ENCODE measurements around the gene CCSER2.
A peak's percentile ranks its signal among the peaks of the same experiment; 100 is the strongest.

Gene CCSER2

DNA sequence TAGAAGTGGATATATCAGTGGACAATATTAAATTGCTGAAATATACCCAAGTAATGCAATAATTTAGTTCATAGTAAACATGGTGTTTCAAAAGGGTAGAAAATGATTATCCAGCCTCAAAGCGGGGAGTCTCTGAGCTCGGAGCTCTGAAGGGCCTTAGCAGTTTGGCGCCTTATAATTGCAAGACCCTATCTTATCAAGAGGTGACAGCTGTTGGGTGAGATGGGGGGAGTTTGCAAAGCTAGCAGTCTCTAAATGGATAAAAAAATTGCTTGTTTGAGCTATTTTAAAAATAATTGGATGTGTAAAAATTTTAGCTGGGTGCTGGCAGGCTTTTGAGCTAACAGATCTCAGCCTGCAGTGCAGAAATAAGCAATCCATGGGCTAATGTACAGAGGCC, 219.2 kb downstream of the CCSER2 start:
- ATAC-seq: no peak

GRCh38 chr10:84548869-84549268, 220.5 kb downstream of the CCSER2 start:
- TF ChIP-seq, protein P1, sequence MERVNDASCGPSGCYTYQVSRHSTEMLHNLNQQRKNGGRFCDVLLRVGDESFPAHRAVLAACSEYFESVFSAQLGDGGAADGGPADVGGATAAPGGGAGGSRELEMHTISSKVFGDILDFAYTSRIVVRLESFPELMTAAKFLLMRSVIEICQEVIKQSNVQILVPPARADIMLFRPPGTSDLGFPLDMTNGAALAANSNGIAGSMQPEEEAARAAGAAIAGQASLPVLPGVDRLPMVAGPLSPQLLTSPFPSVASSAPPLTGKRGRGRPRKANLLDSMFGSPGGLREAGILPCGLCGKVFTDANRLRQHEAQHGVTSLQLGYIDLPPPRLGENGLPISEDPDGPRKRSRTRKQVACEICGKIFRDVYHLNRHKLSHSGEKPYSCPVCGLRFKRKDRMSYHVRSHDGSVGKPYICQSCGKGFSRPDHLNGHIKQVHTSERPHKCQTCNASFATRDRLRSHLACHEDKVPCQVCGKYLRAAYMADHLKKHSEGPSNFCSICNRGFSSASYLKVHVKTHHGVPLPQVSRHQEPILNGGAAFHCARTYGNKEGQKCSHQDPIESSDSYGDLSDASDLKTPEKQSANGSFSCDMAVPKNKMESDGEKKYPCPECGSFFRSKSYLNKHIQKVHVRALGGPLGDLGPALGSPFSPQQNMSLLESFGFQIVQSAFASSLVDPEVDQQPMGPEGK (CRISPR knock-in tag; IDR thresholded peaks at IDR 0.05; ENCODE audit: borderline replicate concordance): no peak
- TF ChIP-seq ESRRG (CRISPR knock-in tag; IDR thresholded peaks at IDR 0.05) (no peak), SNAI2 (CRISPR knock-in tag; IDR thresholded peaks at IDR 0.05) (no peak)
- TF ChIP-seq, protein P2, sequence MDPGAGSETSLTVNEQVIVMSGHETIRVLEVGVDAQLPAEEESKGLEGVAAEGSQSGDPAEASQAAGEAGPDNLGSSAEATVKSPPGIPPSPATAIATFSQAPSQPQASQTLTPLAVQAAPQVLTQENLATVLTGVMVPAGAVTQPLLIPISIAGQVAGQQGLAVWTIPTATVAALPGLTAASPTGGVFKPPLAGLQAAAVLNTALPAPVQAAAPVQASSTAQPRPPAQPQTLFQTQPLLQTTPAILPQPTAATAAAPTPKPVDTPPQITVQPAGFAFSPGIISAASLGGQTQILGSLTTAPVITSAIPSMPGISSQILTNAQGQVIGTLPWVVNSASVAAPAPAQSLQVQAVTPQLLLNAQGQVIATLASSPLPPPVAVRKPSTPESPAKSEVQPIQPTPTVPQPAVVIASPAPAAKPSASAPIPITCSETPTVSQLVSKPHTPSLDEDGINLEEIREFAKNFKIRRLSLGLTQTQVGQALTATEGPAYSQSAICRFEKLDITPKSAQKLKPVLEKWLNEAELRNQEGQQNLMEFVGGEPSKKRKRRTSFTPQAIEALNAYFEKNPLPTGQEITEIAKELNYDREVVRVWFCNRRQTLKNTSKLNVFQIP (CRISPR knock-in tag; IDR thresholded peaks at IDR 0.05; ENCODE audit: borderline replicate concordance, low read depth): no peak
- ATAC-seq: peak; percentile 35; the same call in 1 of the 3 replicates

More for the DNA sequence above, 219.2 kb downstream of the CCSER2 start:
- TF ChIP-seq, protein P3, sequence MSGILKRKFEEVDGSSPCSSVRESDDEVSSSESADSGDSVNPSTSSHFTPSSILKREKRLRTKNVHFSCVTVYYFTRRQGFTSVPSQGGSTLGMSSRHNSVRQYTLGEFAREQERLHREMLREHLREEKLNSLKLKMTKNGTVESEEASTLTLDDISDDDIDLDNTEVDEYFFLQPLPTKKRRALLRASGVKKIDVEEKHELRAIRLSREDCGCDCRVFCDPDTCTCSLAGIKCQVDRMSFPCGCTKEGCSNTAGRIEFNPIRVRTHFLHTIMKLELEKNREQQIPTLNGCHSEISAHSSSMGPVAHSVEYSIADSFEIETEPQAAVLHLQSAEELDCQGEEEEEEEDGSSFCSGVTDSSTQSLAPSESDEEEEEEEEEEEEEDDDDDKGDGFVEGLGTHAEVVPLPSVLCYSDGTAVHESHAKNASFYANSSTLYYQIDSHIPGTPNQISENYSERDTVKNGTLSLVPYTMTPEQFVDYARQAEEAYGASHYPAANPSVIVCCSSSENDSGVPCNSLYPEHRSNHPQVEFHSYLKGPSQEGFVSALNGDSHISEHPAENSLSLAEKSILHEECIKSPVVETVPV (CRISPR knock-in tag; IDR thresholded peaks at IDR 0.05): no peak
- no peak for TF ChIP-seq CSDC2 (CRISPR knock-in tag; IDR thresholded peaks at IDR 0.05)
- TF ChIP-seq BACH2 (CRISPR knock-in tag; IDR thresholded peaks at IDR 0.05; ENCODE audit: borderline replicate concordance): no peak
- TF ChIP-seq OSR1 (CRISPR knock-in tag; IDR thresholded peaks at IDR 0.05): no peak
- no peak for TF ChIP-seq CREB5 (CRISPR knock-in tag; IDR thresholded peaks at IDR 0.05; ENCODE audit: low read depth)
- no peak for TF ChIP-seq PPARA (CRISPR knock-in tag; IDR thresholded peaks at IDR 0.05; ENCODE audit: borderline replicate concordance)
- TF ChIP-seq GLIS3 (CRISPR knock-in tag; IDR thresholded peaks at IDR 0.05): no peak
- TF ChIP-seq ZNF565 (CRISPR knock-in tag; conservative IDR thresholded peaks at IDR 0.05; ENCODE audit: low read depth): no peak

DNA sequence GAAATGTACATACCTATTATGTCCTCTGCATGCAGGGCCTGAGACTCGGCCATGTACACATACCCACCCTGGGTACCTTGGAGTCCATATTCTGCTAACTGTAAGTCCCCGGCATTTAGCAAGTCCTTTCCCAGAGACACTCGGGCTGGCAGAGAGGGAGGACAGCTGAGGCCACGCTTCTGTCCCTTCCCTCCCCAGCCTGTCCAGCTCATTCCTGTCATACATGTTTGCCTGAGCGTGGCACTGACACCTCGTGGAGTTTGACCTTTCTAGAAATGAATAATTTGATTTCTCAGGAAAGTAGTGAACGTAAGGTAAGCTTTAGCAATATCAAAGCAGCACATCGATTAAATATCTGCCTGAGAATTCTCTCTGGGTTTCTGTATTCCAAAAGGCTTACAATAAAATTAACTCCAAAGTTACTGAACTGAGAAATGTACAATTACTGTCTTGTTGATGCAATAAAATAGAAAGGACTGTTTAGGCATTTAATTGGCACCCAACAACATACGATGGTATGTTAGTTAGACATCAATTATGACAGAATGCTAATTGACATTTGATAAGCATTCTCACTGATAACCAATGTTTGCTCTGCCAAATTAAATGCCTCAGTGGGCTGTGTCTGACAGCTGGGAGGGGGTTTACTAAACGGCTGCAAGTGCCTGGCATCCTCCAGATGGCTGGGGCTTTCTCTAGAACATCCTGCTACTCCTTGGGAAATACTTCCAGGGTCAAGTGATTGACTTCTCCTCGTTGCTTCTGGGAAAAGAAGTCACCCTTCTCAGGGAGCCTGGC, 221.2 kb downstream of the CCSER2 start:
- no peak for ATAC-seq
- TF ChIP-seq ZNF565 (CRISPR knock-in tag; conservative IDR thresholded peaks at IDR 0.05; ENCODE audit: low read depth) (no peak), GLIS3 (CRISPR knock-in tag; IDR thresholded peaks at IDR 0.05) (no peak), PPARA (CRISPR knock-in tag; IDR thresholded peaks at IDR 0.05; ENCODE audit: borderline replicate concordance) (no peak), TOX (CRISPR knock-in tag; IDR thresholded peaks at IDR 0.05; ENCODE audit: borderline replicate concordance) (no peak), ZC3H10 (CRISPR knock-in tag; IDR thresholded peaks at IDR 0.05) (no peak)

GRCh38 chr10:84550756-84551436, 222.5 kb downstream of the CCSER2 start:
- TF ChIP-seq GLIS3 (CRISPR knock-in tag; IDR thresholded peaks at IDR 0.05): no peak
- no peak for ATAC-seq

DNA sequence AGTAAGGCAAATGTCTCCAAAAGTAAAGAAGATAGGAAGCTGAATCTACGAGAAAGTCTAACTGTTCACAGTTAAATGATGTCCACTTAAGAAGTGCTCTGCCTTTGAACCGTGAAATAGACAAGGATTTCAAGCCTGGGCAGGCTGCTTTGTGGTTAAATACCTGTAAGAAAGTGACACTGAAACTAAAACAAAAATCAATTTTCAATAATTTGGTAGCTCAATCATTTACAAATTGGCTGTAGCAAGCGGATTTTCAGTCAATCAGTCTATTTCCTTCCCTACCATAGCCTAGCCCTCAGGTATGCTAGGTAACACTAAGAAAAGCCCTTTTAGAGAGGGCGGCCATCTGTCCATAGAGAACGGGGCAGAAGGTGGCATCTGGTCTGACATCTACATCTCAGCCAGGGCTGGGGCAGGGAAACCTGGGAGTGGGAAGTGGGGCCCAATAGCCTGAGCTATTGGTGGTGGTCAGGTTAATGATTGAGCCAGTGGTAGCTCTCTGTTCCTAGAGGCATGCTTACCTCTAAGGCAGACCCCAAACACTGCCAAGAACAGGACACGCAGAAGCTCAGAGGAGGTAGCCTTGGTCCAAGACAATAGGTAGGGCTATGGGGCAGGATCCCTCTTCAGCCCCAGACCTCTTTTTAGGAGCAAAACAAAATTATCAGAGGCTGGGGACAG, 223.2 kb downstream of the CCSER2 start:
- no peak for TF ChIP-seq BACH2 (CRISPR knock-in tag; IDR thresholded peaks at IDR 0.05; ENCODE audit: borderline replicate concordance)
- ATAC-seq: no peak

- no peak for ATAC-seq
- TF ChIP-seq ZFP30 (CRISPR knock-in tag; IDR thresholded peaks at IDR 0.05): no peak
- TF ChIP-seq GLIS3 (CRISPR knock-in tag; IDR thresholded peaks at IDR 0.05): no peak
- no peak for TF ChIP-seq ISL1 (CRISPR knock-in tag; IDR thresholded peaks at IDR 0.05)
- no peak for TF ChIP-seq ESRRG (CRISPR knock-in tag; IDR thresholded peaks at IDR 0.05)
- TF ChIP-seq ZNF70 (CRISPR knock-in tag; IDR thresholded peaks at IDR 0.05): no peak
- TF ChIP-seq ARNTL (CRISPR knock-in tag; IDR thresholded peaks at IDR 0.05; ENCODE audit: borderline replicate concordance, low read depth): no peak
- no peak for TF ChIP-seq ZC3H10 (CRISPR knock-in tag; IDR thresholded peaks at IDR 0.05)
- no peak for TF ChIP-seq TOX (CRISPR knock-in tag; IDR thresholded peaks at IDR 0.05; ENCODE audit: borderline replicate concordance)
- no peak for TF ChIP-seq ZFP3 (CRISPR knock-in tag; IDR thresholded peaks at IDR 0.05)
- TF ChIP-seq, protein P1 (CRISPR knock-in tag; IDR thresholded peaks at IDR 0.05; ENCODE audit: borderline replicate concordance): no peak
- TF ChIP-seq BACH2 (CRISPR knock-in tag; IDR thresholded peaks at IDR 0.05; ENCODE audit: borderline replicate concordance): no peak
- TF ChIP-seq TCF4 (CRISPR knock-in tag; IDR thresholded peaks at IDR 0.05; ENCODE audit: borderline replicate concordance): no peak
- TF ChIP-seq RARB (CRISPR knock-in tag; IDR thresholded peaks at IDR 0.05): no peak
These were observed 224.1 kb downstream of the CCSER2 start for GRCh38 chr10:84552478-84552877.

Measured in SK-N-SH treated with all-trans-retinoic acid at 6 μM for 48 hours (cell line).